WTC11 (cell line): ENCODE results near the gene DLG1.

ENCODE experiments used
- CBFB ChIP-seq: sonication (generic); formaldehyde crosslinking; IDR thresholded peaks from 2 replicates; pipeline ENCODE4 v1.8.1; 2022; ENCODE audit warnings: mild to moderate bottlenecking, low read depth, missing genetic modification reagents
- CTCF ChIP-seq: fragments of 200-600 bp; IDR thresholded peaks from 2 replicates; pipeline ENCODE4 v1.8.0; 2022; ENCODE audit warnings: antibody characterized with exemption
- E2F5 ChIP-seq: sonication (generic); formaldehyde crosslinking; IDR thresholded peaks from 2 replicates; pipeline ENCODE4 v1.8.1; 2022; ENCODE audit warnings: mild to moderate bottlenecking, moderate library complexity, missing genetic modification reagents
- ELF4 ChIP-seq: sonication (generic); formaldehyde crosslinking; IDR thresholded peaks from 2 replicates; pipeline ENCODE4 v1.8.1; 2022; ENCODE audit warnings: low read depth, mild to moderate bottlenecking, moderate library complexity, missing genetic modification reagents
- FOXJ3 ChIP-seq: sonication (generic); formaldehyde crosslinking; IDR thresholded peaks from 2 replicates; pipeline ENCODE4 v1.9.0; 2021; ENCODE audit warnings: missing genetic modification reagents, mild to moderate bottlenecking, borderline replicate concordance
- FOXK1 ChIP-seq: sonication (generic); formaldehyde crosslinking; IDR thresholded peaks from 2 replicates; pipeline ENCODE4 v1.8.0; 2022; ENCODE audit warnings: mild to moderate bottlenecking, moderate library complexity, missing genetic modification reagents
- JAZF1 ChIP-seq: fragments of 250-450 bp; sonication (Bioruptor Pico); IDR thresholded peaks from 2 replicates; pipeline ENCODE4 v1.9.0; 2021; ENCODE audit warnings: moderate library complexity, mild to moderate bottlenecking, inconsistent platforms
- MAX ChIP-seq: sonication (generic); formaldehyde crosslinking; IDR thresholded peaks from 2 replicates; pipeline ENCODE4 v1.8.0; 2022; ENCODE audit warnings: mild to moderate bottlenecking, missing genetic modification reagents
- NR2C2 ChIP-seq: sonication (generic); formaldehyde crosslinking; IDR thresholded peaks from 2 replicates; pipeline ENCODE4 v1.8.0; 2022; ENCODE audit warnings: mild to moderate bottlenecking, missing genetic modification reagents
- RORB ChIP-seq: fragments of 250-450 bp; sonication (Bioruptor Pico); IDR thresholded peaks from 2 replicates; pipeline ENCODE4 v1.9.0; 2021; ENCODE audit warnings: mild to moderate bottlenecking
- SMAD3 ChIP-seq: sonication (generic); formaldehyde crosslinking; IDR thresholded peaks from 2 replicates; pipeline ENCODE4 v1.8.0; 2022; ENCODE audit warnings: missing genetic modification reagents, mild to moderate bottlenecking, borderline replicate concordance
- TEAD4 ChIP-seq: sonication (generic); formaldehyde crosslinking; IDR thresholded peaks from 2 replicates; pipeline ENCODE4 v1.8.0; 2022; ENCODE audit warnings: mild to moderate bottlenecking, missing genetic modification reagents

GRCh38 chr3:197181741-197182140 is 116.7 kb downstream of the DLG1 start:
- no peak for TF ChIP-seq ELF4 (CRISPR knock-in tag)
- TF ChIP-seq MAX (CRISPR knock-in tag) = no peak
- TF ChIP-seq NR2C2 (CRISPR knock-in tag) = no peak
- no peak for TF ChIP-seq CTCF
- no peak for TF ChIP-seq E2F5 (CRISPR knock-in tag)
- TF ChIP-seq FOXJ3 (CRISPR knock-in tag) = no peak
- TF ChIP-seq JAZF1 (CRISPR knock-in tag) = no peak
- TF ChIP-seq TEAD4 = no peak
- no peak for TF ChIP-seq SMAD3
- TF ChIP-seq RORB (CRISPR knock-in tag) = no peak
- TF ChIP-seq FOXK1 (CRISPR knock-in tag) = no peak
- no peak for TF ChIP-seq CBFB
